NT2/D1 (cell line): ENCODE measurements around the gene INIP.
A peak's percentile ranks its signal among the peaks of the same experiment; 100 is the strongest.
"Not testable (repeated sequence)": the region's sequence is repeated elsewhere in the genome, so short reads cannot be mapped to it uniquely, and the experiment has no call there.

Source experiments
- DNase-seq: peaks from one replicate; pipeline ENCODE4 v3.0.0-alpha.2; 2011; ENCODE audit warnings: low read depth, low spot score
- H3K27me3 ChIP-seq: 2 replicates; pipeline ENCODE4 v1.6.0; 2011; ENCODE audit warnings: mild to moderate bottlenecking; ENCODE audit not compliant: insufficient read length, insufficient read depth
- H3K36me3 ChIP-seq: 2 replicates; pipeline ENCODE4 v1.6.1; 2011; ENCODE audit warnings: mild to moderate bottlenecking, low read length, mixed read lengths; ENCODE audit not compliant: insufficient read depth, insufficient read length
- H3K4me1 ChIP-seq: 2 replicates; pipeline ENCODE4 v1.5.1; 2011; ENCODE audit not compliant: insufficient read depth, insufficient read length
- H3K4me3 ChIP-seq: 2 replicates; pipeline ENCODE4 v1.5.1; 2011; ENCODE audit warnings: low read depth; ENCODE audit not compliant: insufficient read length
- H3K9ac ChIP-seq: 2 replicates; pipeline ENCODE4 v1.6.0; 2011; ENCODE audit warnings: low read depth; ENCODE audit not compliant: insufficient read length
- H3K9me3 ChIP-seq: 2 replicates; pipeline ENCODE4 v1.5.1; 2011; ENCODE audit warnings: mild to moderate bottlenecking, low read length; ENCODE audit not compliant: insufficient read depth
- SUZ12 ChIP-seq: IDR thresholded peaks from 2 replicates; pipeline ENCODE4 v1.6.1; 2011; ENCODE audit not compliant: insufficient read length, insufficient read depth; ENCODE audit errors: extremely low read depth
- YY1 ChIP-seq: IDR thresholded peaks from 2 replicates; pipeline ENCODE4 v1.6.1; 2011; ENCODE audit not compliant: insufficient read length, insufficient read depth
- ZNF274 ChIP-seq: IDR thresholded peaks from 2 replicates; pipeline ENCODE4 v1.6.1; 2011; ENCODE audit warnings: mild to moderate bottlenecking, low read depth, low read length

Gene INIP

GRCh38 chr9:112731971-112732370 lies 14.1 kb upstream of the INIP start:
- DNase-seq, result no peak
- Histone ChIP-seq H3K9ac (no peak overlapping the region), H3K4me3 (no peak overlapping the region), H3K9me3 (no peaks in the 10 kb centered on the region), H3K36me3 (no peaks in the 10 kb centered on the region), H3K4me1 (no peaks in the 10 kb centered on the region), H3K27me3 (no peaks in the 10 kb centered on the region)
- TF ChIP-seq ZNF274 (no peak), YY1 (no peak), SUZ12 (no peak)

- no peak overlapping the region for H3K4me3 ChIP-seq
- no peak overlapping the region for H3K9ac ChIP-seq
- H3K27me3 ChIP-seq, result no peaks in the 10 kb centered on the region
- H3K36me3 ChIP-seq, result no peaks in the 10 kb centered on the region
- no peak for TF ChIP-seq ZNF274
- H3K4me1 ChIP-seq, result no peaks in the 10 kb centered on the region
- no peaks in the 10 kb centered on the region for H3K9me3 ChIP-seq
- no peak for DNase-seq
Measured at GRCh38 chr9:112728401-112728800, 10.5 kb upstream of the INIP start.

- H3K4me1 ChIP-seq, result no peaks in the 10 kb centered on the region
- no peak for DNase-seq
- no peaks in the 10 kb centered on the region for H3K36me3 ChIP-seq
- no peaks in the 10 kb centered on the region for H3K9me3 ChIP-seq
- TF ChIP-seq YY1 (no peak), SUZ12 (no peak), ZNF274 (no peak)
- no peak overlapping the region for H3K9ac ChIP-seq
- H3K27me3 ChIP-seq, result no peaks in the 10 kb centered on the region
- no peak overlapping the region for H3K4me3 ChIP-seq
Measured at GRCh38 chr9:112726428-112726827, 8.5 kb upstream of the INIP start.

GRCh38 chr9:112725961-112726360 lies 8.0 kb upstream of the INIP start:
- no peaks in the 10 kb centered on the region for H3K36me3 ChIP-seq
- H3K9ac ChIP-seq, result no peak overlapping the region
- no peak for DNase-seq
- TF ChIP-seq SUZ12, result no peak
- no peak for TF ChIP-seq ZNF274
- TF ChIP-seq YY1, result no peak
- H3K4me1 ChIP-seq, result no peaks in the 10 kb centered on the region
- no peaks in the 10 kb centered on the region for H3K9me3 ChIP-seq
- no peaks in the 10 kb centered on the region for H3K27me3 ChIP-seq
- H3K4me3 ChIP-seq, result no peak overlapping the region

GRCh38 chr9:112722749-112723148 lies 4.8 kb upstream of the INIP start:
- H3K4me3 ChIP-seq, DNase-seq, H3K9me3 ChIP-seq, H3K36me3 ChIP-seq, H3K4me1 ChIP-seq, H3K27me3 ChIP-seq, H3K9ac ChIP-seq: not testable (repeated sequence)

GRCh38 chr9:112720113-112720780 lies 2.3 kb upstream of the INIP start:
- DNase-seq, result no peak
- TF ChIP-seq SUZ12, result no peak
- TF ChIP-seq YY1, result no peak
- no peak for TF ChIP-seq ZNF274
- H3K36me3 ChIP-seq, result peaks cover 3% of the 10 kb centered on the region
- no peak overlapping the region for H3K4me3 ChIP-seq
- H3K27me3 ChIP-seq, result no peaks in the 10 kb centered on the region
- H3K4me1 ChIP-seq, result no peaks in the 10 kb centered on the region
- peak overlapping the region; percentile 5 for H3K9ac ChIP-seq
- H3K9me3 ChIP-seq, result no peaks in the 10 kb centered on the region

- no peak for DNase-seq
- Histone ChIP-seq H3K9ac (no peak overlapping the region), H3K36me3 (peaks cover 3% of the 10 kb centered on the region), H3K27me3 (no peaks in the 10 kb centered on the region), H3K9me3 (no peaks in the 10 kb centered on the region), H3K4me3 (no peak overlapping the region), H3K4me1 (no peaks in the 10 kb centered on the region)
- TF ChIP-seq ZNF274 (no peak), YY1 (no peak), SUZ12 (no peak)
Measured at GRCh38 chr9:112719696-112720095, 1.8 kb upstream of the INIP start.

GRCh38 chr9:112719241-112719691 lies 1.3 kb upstream of the INIP start:
- H3K36me3 ChIP-seq, result peaks cover 3% of the 10 kb centered on the region
- no peaks in the 10 kb centered on the region for H3K4me1 ChIP-seq
- TF ChIP-seq ZNF274 (no peak), SUZ12 (no peak), YY1 (no peak)
- DNase-seq, result no peak
- no peaks in the 10 kb centered on the region for H3K9me3 ChIP-seq
- H3K4me3 ChIP-seq, result no peak overlapping the region
- no peaks in the 10 kb centered on the region for H3K27me3 ChIP-seq
- H3K9ac ChIP-seq, result no peak overlapping the region
